HG02763 (cell line): ENCODE results near the gene STK33.
"Not testable (repeated sequence)": the region's sequence is repeated elsewhere in the genome, so short reads cannot be mapped to it uniquely, and the experiment has no call there.

Source experiments
- ATAC-seq: cut with Tn5 transposase; IDR thresholded peaks from one replicate; pipeline ENCODE4 v1.9.1; 2021; ENCODE audit warnings: mild to moderate bottlenecking, moderate library complexity; ENCODE audit not compliant: unreplicated experiment

Gene STK33

DNA sequence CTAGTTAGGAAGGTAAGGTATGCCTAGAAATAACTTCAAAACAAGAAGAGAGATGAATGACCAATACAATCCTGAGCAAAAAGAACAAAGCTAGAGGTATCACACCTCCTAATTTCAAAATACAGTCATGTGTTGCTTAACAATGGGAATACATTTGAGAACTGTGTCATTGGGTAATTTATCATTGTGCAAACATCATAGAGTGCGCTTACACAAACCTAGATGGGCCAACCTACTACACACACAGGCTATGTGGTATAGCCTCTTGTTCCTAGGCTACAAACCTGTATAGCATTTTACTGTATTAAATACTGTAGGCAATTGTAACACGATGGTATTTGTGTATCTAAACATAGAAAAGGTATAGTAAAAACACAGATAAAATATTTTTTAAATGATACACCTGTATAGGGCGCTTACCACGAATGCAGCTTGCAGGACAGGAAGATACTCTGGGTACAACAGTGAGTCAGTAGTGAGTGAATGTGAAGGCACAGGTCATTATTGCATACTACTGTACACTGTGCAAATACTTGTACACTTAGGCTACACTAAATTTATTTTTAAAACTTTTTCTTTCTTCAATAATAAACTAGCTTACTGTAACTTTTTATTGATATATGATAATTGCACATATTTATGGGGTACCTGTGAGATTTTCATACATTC is 48.2 kb downstream of the STK33 start:
- ATAC-seq, result no peak

DNA sequence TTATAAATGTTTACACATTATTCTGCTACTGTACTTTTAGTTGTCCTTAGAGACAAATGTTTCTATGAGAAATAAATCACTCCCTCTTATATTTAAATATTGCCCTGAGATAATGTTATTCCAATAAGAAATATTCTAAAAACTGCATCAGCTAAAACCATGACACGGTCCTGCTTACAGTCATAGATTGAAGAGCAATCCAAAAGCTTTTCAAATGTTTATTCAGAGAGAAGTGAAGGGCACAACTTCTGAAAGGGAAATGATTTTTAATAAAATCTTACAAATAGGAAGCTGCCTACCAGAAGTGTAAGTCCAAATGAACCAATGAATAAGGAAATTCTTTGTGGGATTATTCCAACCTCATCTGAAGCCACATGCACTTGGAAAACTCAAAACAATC is 49.2 kb downstream of the STK33 start:
- no peak for ATAC-seq

DNA sequence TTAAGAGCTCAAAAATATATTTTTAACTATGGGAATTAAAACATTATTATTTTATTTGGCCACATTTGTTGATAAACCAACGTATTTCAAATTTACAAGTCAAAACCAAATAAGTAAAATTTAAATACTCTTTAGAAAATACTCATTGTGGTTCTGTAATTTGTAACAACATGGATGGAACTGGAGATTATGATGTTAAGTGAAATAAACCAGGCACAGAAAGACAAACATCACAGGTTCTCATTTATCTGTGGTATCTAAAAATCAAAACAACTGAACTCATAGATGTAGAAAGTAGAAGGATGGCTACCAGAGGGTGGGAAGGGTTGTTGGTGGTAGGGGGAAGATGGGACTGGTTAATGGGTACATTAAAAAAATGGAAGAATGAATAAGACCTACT is 50.8 kb downstream of the STK33 start:
- no peak for ATAC-seq

DNA sequence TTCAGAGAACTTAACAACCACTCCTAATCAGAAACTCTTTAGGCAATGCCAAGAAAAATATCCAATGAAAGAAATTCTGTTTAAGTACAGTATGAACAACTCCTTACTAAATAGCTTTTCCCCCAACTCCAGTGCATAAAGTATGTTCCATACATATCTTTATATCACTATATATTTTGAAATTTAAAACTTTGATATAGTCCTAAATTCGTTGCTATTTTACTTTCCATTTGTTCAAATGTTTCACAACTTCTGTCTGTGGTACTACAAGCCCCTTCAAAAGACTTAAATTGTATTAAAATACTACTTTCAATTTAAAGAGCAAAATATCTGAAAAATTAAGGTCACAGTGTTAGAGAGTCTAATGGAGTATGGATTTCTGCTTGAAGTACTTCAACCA is 52.6 kb downstream of the STK33 start:
- no peak for ATAC-seq

DNA sequence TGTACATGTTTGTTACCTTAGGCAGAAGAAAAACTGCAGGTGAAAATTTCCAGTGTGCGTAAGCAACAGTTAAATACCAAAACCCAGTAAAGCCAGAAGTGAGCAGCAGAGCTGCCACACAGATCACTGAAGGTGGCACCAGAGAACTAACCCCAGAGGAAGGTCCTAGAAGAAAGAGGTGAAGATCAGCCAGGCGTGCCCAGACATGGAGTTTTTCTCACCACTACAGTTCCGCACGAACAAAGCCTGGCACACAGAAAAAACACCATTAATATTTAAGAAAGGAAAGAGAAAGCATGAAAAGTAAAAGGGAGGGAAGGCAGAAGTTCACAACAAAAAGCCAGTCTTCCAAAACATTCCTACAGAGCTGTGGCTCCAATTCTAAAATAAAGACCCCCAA is 60.7 kb downstream of the STK33 start:
- peak; percentile 80 for ATAC-seq

DNA sequence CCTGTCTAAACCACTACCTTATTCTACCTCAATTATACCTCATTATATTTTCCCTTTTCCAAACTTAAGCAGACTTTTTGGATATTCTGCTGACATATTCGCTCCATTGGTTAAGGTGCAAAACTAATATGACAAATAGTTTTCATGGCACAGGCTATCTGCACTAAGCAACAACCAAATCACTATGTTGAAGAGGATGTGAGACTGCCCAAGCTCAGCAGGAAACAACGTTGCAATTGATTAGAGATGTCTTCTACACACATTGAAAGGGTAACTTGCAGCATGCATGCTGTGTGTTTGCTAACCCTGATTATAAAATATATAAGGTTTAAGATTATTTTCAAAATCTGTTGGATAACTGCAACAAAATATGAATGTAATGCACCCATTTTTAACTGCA is 61.6 kb downstream of the STK33 start:
- ATAC-seq, result no peak

DNA sequence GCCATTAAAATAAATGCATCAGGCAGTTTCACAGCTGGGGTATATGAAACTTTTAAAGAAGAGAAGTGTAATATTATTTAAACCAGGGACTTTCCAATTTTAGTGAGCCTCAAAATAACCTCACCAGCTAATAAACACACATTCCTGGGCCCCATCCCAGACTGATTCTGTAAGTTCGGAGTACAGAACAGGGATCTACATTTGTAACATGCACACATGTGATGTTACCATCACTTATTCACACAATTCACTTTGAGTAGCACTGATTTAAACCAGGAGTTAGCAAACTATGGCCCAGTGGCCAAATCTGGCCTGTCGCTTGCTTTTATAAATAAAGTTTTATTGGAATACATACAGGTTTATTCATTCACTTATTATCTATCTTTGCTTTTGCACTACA is 62.0 kb downstream of the STK33 start:
- no peak for ATAC-seq

DNA sequence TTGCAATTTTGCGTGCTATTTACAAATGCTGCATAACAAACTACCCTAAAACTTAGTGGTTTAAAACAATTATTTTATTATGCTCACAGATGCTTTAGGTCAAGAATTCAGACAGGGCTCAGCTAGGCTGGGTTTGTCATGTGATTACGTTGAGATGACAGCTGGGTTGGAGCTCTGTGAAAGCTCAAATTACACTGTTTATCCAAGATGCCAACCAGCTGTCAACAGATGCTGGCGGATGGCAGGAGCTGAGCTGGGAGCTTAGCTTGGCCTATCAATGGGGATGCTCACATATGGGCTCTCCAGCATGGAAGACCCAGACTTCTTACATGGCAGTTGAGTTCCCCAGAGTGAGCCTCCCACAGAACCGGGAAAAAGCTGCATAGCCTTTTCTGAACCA is 62.7 kb downstream of the STK33 start:
- no peak for ATAC-seq

- ATAC-seq, result no peak
These were observed 66.1 kb downstream of the STK33 start for GRCh38 chr11:8527939-8528338.

GRCh38 chr11:8523396-8523795 is 70.6 kb downstream of the STK33 start:
- no peak for ATAC-seq

DNA sequence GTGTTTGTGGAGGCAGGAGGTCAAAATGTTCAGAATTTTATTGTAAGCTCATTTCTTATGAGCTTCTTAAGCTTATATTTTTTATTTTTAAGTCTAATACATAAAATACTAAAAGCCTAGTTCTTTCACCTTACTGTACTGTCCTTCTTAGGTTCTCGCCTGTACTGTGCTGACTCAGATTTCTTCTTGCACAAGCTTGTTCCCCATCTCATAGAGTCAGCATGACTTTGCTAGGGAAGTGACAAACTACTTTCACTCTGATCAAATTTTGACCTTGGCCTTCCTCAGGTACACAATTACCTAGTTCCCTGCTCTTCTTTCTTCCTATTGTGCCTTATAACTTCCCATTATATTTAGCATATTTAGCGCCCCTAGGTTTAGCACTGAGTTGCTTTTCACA is 81.5 kb downstream of the STK33 start:
- no peak for ATAC-seq

DNA sequence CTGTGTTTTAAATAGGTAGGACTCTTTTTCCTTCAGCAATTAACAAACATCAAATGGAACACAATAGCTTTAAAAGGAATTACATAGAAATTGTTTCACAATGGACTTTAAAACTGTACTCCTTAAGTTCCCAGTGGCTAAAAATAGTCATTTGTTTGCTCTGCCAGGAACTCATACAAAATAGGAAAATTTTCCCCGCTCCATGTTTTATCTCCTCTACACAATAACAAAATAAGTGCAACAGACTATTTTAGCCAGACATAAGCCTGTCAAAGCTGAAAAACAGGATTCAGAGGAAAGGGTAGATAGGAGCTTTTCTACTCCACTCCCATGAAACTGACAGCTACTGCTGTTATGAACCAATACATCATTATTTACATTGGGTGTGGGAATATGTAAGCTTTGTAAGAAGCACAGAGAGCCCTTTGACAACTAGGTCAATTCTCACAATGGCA is 90.1 kb downstream of the STK33 start:
- ATAC-seq, result no peak

GRCh38 chr11:8501836-8502235 is 92.2 kb downstream of the STK33 start:
- ATAC-seq, result no peak

GRCh38 chr11:8488395-8488794 is 105.6 kb downstream of the STK33 start:
- ATAC-seq, result no peak

GRCh38 chr11:8487261-8487660 is 106.8 kb downstream of the STK33 start:
- no peak for ATAC-seq

GRCh38 chr11:8484251-8484650 is 109.8 kb downstream of the STK33 start:
- ATAC-seq, result no peak

- ATAC-seq, result no peak
These were observed 113.2 kb downstream of the STK33 start for GRCh38 chr11:8480858-8481257.

- peak; percentile 81 for ATAC-seq
These were observed 116.3 kb downstream of the STK33 start for GRCh38 chr11:8477680-8478079.

DNA sequence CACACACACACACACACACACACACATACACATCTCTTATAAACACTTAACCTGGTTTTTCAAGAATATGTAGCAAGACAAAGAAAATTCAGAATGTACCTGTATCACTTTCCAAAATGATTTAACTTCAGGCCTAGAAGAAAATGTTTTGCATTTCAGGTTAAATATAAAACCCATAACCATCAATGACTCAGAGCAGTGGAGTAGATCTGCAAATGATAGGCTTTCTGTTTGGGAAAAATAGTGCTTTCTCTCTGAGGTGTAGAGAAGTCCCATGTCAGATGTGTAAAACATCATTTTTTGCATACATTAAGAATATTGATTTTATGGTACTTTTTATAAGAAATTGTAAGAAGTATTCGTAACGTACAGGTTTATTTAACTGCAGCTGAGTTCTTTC is 116.9 kb downstream of the STK33 start:
- no peak for ATAC-seq

GRCh38 chr11:8467806-8468205 is 126.2 kb downstream of the STK33 start:
- ATAC-seq, result not testable (repeated sequence)

DNA sequence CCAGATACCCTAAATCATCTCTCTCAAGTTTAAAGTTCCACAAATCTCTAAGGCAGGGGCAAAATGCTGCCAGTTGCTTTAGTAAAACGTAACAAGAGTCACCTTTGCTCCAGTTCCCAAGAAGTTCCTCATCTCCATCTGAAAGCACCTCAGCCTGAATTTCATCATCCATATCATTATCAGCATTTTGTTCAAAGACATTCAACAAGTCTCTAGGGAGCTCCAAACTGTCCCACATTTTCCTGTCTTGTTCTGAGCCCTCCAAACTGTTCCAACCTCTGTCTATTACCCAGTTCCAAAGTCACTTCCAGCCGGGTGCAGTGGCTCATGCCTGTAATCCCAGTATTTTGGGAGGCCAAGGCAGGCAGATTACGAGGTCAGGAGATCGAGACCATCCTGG is 126.7 kb downstream of the STK33 start:
- not testable (repeated sequence) for ATAC-seq

DNA sequence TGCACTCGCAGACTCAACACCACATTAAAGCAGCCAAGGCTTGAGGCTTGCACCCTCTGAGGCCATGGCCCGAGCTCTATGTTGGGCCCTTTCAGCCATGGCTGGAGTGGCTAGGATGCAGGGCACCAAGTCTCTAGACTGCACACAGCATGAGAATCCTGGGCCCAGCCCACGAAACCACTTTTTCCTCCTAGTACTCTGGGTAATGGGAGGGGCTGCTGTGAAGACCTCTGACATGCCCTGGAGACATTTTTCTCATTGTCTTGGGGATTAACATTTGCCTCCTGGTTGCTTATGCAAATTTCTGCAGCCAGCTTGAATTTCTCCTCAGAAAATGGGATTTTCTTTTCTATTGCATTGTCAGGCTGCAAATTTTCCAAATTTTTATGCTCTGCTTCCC is 127.1 kb downstream of the STK33 start:
- not testable (repeated sequence) for ATAC-seq

DNA sequence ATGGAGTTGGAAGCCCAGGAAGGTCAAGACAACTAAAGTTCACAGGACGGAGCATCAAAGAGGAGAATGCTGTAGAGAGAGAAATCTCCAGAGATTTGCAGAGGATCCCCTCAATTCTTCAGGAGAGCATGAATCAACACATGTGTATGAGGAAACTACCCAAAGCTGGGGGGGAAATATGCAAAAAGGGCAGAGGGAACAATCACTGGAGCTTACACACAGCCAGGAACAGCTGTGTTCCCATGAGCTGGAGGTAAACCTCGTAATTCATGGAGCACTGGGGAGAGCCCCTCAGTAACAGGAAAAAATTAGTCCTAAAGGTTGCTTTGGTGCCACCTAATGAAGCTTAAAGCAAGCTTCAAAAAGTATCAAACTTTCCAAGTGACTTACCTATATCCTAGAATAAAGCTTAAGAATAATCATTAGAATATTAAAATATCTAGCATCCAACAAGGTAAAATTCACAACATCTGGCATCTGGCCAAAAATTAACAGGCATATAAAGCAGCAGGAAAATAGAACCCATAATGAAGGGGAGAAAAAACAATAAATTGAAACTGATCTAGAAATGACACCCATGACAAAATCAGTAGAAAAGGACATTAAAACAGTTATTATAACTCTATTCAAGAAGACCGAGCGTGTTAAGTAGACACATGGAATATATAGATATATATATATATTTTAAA is 134.2 kb downstream of the STK33 start:
- ATAC-seq, result no peak
